Right hindlimb (tissue), 1 donor: ENCODE data around the gene RPN2.

Source experiments
- DNase-seq: peaks from one replicate; pipeline ENCODE4 v3.0.0-alpha.2; 2018

RPN2 gene

DNA sequence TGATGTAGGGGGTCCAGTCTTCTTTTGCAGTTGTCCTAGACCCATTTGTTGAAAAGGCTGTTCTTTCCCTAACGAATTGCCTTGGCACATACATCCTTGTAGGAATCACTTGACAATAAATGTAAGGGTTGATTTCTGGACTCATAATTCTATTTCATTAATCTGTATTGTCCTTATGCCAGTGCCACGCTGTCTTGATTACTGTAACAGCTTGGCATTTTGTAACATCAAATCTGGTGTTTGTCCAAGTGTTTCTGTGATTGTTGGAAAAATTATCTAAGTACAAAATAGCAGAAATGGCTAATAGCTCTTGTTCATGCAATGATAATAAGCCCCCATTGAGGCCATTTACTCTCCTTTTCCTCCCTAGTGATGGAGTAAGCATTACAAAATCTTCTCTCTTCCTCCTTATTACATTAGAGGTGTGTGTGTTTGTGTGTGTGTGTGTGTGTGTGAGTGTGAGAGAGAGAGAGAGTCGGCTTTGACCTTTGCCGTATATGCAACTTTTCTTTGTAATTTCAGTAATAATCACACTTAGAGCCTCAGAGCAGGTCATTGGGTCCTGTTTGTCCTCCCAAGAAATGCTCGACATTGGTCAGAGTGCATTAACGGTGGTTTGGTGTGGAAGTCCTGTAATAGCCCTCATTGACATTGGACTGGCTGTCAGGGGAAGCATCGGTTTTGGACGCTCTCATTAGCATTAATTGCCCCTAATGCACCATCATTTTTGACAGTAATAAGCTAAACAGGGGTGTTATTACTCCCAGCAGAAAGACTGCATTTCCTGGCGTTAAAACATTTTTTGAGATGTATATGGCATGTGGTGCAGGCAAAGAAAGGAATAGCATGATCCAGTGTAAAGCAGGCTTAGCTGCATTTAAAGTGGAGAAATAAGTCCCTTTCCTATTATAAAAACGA is 40.9 kb downstream of the RPN2 start:
- no peak for DNase-seq

DNA sequence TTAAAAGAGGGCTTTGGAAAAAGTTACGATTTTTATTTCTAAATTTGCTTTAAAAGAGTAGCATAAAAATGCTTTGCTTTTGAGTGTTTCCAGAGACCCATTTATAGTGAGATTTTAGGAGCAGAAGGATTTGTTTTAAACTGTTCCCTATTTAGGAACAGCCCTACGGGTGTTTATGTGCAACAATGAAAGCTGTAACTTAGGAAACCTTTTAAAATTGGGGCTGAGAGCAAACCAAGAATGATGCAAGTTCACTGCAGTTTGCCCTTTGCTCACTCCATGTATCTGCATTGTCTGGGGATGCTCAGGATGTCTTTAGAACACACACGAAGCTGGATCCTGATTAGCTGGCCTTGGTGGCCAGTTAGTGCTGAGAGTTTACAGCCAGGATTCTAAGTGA is 41.6 kb downstream of the RPN2 start:
- DNase-seq: no peak

DNA sequence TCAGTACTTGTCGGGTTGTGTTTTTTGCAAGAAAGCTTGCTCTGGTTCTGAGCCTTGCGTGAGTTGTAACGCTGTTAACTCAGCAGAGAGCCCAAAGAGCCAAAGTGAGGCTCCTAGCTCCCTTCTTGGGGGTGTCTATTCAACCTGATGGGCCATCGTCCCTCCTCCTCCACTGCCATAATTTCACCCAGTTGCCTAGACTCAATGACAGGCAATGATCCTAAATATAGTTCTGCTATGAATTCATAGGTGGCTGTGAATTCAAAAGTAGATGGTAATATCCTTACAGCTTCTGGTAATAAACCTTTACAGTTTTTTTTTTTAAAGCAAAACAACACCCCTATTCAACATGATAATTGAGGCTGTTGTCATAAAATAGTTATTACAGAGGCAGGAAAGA is 43.0 kb downstream of the RPN2 start:
- DNase-seq: no peak

DNA sequence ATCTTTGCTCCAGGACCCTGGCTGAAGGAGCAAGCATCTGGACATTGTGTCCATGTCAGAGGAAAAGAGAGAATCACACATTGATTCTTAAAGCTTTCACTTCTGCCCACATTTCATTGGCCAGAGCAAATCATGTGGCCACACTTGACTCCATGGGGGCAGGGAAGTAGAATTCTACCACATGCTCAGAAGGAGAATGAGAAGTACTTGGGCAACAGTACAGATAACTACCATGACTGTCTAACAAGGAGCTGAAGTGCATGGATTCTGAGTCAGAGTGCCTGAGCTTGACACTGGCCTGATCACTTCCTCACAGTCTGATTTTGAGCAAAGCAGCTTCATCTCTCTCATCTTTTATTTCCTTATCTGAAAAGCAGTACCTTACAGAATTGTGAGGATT is 43.9 kb downstream of the RPN2 start:
- no peak for DNase-seq

DNA sequence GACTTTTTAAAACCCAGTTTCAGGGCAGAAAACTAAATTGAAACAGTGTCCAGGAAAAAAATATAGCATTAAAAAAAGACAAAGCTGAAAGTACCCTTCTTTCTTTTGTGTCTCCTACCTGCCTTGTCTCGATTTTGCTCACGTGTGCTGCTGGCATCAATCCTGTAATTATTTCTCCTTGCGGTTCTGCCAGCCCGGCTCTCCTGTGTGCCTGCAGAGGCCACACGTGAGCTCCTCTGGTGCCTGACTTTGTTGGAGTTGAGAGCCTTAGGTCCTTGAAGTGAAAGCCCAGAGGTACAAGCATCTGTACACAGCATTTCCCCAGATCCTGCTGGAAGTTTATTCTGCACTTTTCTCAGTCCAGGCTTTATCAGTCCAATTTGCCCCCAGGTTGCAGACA is 46.0 kb downstream of the RPN2 start:
- DNase-seq: no peak

DNA sequence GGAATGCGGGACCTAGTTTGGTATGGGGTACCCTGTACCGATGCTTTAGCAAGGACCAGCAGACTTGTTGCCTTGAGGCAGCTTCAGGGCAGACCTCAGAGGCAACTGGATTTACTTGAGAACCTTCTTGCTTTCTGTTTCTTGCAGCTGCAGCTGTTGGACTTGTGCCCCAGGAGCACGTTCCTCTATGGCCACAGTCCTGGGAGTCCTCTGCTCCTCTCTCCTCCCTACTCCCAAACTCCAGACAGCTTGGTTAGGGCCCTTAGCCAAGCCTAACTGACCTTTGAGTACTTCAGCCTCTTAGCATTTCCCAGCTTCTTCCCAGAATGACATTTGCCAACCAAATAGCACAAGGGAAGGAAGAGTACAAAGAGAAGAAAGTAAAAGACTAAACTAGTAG is 47.8 kb downstream of the RPN2 start:
- peak; percentile 43 for DNase-seq

DNA sequence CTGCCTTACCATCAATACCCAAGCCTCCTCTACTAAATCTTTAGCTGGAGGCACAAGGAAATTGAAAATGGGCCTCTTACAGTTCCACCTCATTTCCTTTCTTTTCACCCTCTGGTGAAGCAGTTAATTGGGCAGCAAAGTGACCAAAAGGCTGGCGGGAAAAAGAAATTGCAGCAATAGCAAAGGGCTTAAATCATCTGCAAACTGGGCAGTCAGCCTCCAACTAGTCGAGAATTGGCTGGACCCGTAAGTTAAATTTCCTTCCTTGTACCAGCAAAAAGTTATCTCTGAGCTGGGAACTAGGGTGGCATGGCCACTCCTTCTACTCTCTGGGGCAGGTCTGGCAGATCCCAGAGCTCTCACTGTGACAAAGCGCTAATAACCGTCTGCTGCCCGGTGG is 49.0 kb downstream of the RPN2 start:
- no peak for DNase-seq

DNA sequence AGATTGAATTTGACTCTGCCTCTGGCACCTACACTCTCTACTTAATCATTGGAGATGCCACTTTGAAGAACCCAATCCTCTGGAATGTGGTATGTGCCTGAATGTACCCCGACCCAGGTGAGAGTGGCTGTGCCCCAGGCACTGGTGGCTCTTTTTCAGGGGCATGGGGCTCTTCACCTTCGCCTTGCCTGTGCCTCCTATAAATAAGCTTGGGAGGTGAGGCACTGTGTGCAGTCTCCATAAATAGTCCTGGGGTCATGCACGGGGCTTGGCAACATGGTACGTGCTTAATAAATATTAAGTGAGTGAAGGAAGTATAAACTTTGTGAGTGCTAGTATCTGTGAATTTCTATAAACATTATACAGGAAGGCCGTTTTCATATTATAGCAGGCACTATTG is 49.5 kb downstream of the RPN2 start:
- DNase-seq: no peak

DNA sequence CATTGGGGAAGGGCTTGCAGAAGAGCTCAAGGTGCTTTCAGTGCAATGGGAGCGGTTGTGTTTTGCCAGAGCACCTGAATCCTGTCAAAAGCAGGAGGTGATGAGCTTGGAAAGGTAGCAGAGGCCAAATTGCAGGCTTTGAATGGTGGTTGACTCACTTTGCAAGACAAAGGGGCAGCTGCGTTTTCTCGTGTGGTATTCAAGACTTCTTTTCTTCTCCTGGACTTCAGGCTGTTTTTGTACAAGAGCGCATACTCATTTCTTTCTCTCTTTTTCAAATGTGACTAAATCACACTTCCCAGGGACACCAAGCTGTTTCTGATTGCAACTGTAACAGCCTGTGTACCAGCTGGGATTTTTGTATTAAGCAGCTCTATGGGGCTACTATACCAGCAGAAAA is 50.2 kb downstream of the RPN2 start:
- no peak for DNase-seq

DNA sequence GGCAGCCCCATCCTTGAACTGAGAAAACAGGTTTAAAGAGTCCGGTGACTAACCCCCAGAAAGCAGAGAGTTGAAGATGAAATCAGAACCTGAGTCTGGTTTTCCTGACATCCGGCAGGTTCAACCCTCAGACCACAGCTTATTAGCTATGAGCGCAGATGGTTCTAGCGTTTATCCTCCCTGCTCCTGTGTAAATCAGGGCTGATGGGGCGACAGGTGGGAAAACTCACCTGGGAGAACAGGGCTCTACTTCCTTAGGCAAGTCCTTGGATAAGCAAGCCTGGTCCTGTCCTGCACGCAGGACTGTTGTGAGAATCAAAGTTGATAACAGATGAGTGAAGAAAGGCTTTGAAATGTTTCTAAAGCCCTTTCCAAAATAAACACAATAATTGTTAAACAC is 51.1 kb downstream of the RPN2 start:
- no peak for DNase-seq

DNA sequence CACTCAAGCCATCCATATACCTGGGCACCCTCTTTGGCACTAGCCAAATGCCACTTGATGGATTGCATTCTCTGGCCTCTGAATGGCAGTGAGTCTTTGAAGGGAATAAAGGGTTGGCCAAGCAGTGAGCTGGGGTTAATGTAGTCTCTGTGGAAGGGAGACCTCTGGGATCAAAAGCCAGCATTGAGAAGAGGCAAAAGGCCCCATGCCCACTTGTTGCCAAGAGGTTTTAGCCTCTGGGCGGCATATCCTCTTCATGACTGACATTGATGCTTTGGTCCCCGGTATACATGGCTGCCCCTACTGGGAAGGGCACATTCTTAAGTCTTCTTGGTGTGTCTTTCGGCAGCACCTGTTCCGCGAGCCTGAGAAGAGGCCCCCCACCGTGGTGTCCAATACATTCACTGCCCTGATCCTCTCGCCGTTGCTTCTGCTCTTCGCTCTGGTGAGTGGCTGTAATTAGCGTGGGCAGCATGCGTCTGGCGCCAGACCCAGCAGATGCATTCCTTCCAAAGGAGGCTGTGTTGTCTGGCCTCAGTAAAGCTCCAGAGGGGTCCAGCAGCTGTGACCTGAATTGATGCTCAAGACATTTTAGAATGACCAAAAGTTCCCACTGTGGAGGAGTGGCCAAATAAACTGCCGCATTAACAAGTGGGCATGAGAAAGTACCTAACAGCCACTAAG is 53.0 kb downstream of the RPN2 start:
- peak; percentile 54 for DNase-seq

DNA sequence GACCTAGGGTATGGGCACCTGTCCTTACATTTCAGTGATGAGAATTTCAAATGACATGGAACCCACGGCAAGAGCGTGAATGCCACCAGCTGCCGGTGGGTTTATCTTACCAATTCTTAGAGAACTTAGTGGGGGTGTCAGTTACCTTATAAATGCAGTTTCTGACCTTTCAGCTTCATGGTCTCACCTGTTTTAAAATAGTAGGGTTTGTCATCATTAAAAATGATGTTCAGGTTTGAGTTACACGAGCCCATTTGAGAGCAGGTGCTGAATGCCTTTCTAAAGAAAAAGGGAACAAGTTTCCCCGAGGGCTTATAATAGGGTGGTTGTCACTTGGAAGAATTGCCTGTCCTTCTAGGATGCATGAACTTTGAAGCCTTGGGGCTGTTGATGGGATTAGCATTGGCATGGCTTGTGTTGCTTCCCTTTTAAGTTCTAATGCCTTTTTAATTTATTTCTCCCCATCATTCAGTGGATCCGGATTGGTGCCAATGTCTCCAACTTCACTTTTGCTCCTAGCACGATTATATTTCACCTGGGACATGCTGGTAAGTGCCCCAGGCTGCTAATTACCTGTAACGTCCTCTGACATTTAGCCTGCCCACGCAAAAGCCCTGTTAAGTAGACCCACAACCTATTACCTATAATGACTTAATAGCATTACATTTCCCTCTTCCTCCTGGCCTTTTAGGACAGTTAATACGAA is 54.6 kb downstream of the RPN2 start:
- no peak for DNase-seq

DNA sequence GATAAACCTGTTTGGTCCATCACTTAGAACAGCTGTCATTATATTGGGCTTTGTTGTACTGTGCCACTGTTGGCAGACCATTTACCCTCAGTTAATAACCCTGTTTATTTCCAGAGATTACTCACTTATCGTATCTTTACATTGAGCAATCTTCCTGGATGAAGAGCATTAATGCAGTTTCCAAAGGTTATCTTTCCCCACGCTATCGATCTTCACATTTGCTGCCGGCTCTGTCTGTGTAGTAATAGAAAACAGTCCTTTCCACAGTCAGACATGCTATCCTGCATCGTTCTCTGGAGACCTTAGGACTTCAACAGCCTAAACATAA is 55.1 kb downstream of the RPN2 start:
- DNase-seq: no peak

DNA sequence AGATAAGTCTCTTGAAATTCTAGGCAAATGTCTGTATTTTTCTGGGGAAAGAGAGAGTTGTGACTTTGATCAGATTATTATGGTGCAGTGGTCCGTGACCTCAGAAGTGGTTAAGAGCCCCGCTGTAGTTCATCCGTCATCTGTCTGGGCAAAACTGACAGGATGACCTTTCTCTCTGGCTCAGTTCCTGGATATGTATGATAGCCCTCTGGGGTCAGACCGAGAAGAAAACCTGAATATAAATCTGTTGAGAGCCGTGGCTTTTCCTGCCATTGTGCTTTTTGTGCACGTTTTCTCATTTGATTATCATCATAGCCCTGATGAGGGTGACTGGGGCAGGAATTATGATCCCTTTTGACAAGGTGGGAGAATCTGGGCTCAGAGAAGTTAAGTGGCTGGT is 55.9 kb downstream of the RPN2 start:
- DNase-seq: no peak

DNA sequence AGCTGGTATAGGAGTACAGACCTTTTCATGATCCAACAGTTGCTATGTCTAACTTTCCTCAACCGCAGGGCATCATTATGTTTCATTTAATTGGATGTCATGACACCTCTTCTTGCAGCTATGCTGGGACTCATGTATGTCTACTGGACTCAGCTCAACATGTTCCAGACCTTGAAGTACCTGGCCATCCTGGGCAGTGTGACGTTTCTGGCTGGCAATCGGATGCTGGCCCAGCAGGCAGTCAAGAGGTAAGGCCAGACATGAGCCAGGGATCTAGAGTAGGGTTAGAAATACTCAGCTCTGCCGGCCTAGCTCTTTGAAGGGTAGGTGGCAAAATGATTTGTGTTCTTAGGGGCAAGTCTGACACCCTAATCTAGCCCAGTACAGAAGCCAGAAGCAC is 57.3 kb downstream of the RPN2 start:
- no peak for DNase-seq

DNA sequence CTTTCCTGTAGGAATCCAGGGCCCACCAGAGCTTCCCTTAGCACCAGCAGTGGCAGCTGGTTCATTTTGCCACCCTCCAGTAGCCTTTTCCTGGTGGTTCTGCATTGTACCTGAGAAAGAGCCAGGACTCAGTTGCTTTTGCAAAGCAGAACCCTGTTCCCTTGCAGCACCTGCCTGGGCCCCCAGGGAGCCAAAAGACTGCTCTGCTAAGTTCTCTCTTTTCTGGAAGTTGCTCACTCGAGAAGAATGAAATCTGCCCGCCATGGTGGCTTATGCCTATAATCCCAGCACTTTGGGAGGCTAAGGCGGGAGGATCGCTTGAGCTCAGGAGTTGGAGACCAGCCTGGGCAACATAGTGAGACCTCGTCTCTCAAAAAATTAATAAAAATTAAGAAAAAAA is 58.5 kb downstream of the RPN2 start:
- DNase-seq: no peak

DNA sequence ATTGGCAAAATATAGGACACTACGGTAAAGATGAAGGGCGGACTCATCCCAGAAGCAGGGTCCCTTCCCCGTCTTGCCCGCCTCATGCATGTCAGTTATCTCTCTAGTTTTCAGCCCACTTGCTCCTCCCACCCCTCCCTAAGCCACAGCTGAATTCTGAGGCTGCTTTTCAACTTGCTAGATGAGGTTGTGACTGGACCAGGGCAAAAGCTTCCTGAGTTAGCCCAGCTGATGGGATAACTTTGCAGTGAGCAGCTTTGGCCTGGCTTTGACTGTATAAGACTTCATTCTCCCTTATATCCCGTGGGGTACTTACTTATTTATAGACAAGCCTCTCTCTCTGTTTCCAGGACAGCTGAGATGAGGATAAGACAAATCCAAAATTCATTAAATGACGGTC is 59.3 kb downstream of the RPN2 start:
- DNase-seq: no peak

DNA sequence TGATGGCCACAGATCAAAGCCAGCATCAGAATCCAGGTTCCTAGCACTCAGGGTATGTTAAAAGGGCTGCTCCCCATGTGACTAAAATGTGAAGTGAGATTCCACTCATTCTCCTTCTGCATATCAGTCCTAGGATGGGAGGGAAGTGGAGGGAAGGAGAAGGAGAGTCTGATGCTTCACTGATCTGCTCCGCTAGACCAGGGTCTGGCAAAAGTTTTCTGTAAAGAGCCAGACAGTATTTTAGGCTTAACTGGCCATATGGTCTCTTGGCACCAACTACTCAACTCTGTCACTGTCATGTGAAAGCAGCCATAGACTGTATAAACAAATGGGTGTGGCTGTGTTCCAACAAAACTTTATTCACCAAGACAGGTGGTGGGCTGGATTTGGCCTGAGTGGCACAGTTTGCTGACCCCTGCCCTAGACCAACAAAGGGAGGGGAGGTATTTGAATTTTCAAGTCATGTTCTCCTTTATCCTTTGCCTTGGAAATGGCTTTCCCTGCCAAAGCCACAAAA is 59.9 kb downstream of the RPN2 start:
- peak; percentile 58 for DNase-seq

DNA sequence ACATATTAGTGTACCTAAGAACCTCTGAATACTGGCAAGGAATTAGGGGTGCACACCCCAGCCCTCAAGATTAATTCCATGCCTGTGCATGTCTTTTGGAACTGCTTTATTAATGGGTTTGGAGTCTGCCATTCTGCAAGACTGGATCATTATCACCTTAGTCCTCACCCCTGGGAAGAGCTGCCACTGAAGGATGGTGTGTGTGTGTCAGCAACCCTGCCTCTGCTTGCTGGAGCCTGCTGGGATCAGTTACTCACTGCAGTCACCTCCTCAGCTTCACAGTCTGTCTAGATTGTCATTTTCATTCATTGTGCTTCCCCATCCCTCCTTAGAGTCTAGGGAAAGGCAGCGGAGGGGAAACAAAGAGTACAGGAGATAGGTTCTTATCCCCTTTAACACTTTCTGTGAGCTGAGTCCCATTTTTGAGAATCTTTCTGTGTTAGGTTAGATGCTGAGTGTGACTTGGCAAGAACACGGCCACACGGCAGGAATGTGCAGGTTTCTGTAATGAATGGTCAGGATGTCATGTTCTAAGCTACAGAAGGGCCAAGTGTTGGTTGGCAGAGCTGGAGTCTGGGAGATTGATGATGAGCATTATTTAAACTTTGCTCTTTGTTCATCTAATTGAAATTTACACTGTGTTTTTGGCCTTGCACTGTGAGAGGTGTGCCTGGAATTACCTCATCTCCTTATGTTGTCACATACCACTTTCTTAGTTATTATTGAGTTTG is 61.4 kb downstream of the RPN2 start:
- no peak for DNase-seq

DNA sequence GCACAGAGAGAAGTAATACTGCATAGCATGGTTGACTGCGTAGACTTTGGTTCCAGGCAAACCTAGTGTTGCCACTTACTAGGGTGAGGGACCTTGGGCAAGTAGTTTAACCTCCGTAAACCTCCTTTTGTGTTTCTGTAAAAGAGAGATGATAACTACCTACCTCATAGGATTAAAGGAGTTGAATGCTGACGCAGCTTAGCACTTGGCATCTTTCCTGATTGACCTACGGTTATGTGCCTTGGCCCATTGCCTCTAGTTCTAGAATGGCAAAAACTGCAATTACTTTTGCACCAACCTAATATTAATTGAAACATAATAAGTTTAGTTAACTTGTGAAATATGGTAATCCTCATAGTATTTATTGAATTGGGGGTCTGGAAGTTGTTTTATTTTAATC is 63.4 kb downstream of the RPN2 start:
- DNase-seq: no peak

DNA sequence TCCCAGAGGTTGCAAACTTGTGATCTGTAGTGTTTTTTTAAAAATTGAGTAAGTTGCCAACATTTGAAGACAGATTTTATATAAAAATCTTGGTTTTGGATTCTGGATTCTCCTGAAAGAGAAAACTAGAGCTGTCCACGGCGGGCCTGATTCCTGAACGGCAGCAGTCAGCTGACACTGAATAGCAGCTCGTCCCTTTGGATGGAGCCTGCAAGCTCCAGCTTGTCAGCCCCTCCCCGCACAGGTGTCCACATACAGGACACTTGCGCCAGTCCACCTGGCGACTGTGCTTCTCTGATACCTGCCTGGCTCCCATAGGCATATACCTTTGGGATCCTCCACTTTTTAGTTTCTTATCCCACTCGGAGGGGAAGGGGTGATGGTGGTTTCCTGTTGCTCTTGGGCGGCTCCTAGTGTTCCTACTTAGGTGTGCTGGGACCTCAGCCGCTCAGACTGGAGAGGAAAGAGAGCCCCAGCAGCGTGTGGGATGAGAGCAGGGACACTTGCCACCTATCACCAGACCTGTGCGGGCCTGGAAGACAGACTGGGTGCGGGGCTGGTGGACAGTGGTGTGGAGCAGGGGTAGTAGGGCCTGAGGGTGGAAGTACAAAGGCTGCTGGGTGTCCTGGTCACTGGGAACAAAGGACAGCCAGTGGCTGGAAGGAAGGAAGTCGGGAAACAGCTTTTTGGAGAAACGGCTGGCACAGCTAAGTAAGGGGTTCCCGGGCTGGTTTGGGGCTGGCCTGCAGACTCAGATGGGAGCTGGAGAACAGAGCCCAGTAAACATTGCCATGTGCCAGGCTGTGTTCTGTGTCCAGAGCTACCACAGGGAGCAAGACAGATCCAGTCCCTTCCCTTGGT is 64.2 kb downstream of the RPN2 start:
- DNase-seq: no peak

DNA sequence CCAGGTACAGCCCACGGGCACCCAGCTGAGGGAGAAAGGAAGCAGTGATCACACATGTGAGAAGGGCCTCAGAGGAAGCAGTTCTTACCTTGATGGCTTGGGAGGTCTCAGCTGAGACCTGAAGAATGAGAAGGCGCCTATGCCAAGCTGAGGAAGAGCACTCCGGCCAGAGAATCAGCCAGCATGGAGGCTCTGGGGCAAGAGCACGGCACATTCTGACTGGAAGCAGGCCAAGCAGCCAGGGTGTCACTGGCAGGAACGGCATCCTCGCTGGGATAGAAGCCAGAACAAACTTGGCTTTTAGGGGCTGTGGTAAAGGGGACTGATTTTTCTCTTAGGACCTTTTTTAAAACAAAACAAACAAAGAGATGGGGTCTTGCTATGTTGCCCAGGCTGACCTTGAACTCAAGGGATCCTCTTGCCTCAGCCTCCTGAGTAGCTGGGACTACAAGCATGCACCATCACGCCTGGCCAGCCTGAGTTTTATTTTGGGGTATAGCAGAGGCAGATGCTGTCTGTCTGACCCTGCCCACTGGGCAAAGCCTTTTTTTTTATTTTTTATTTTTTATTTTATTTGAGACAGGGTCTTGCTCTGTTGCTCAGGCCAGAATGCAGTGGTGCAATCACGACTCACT is 64.9 kb downstream of the RPN2 start:
- DNase-seq: peak; percentile 43
